ENCODE measurements around the gene AGAP3. TPM values are rescaled to one million over a fixed set of nuclear protein-coding genes. Genes with fewer than 3 reads are reported as not detected.

Gene AGAP3
- total and polyA plus RNA-seq, 7 donors, result 27.7 to 89.7 (median 36.4) TPM

- Histone ChIP-seq H3K36me3 (peaks cover 21 to 62% (median 41%) of the 10 kb centered on the region in 4 donors), H3K9me3 (no peaks in the 10 kb centered on the region), H3K4me3 (no peak overlapping the region), H3K27me3 (no peaks in the 10 kb centered on the region), H3K4me1 (peaks cover 0 to 23% (median 22%) of the 10 kb centered on the region in 4 donors), H3K27ac (no peak overlapping the region)
- no peak for TF ChIP-seq CTCF (IDR thresholded peaks at IDR 0.05)
- TF ChIP-seq POLR2A (IDR thresholded peaks at IDR 0.05), result no peak
- no peak for TF ChIP-seq POLR2AphosphoS5 (IDR thresholded peaks at IDR 0.05)
- no peak for DNase-seq
- WGBS, 2 donors, result 95 to 97% methylated on average over 38 of the region's 38 CpGs
- intact Hi-C loops (cut with DNase I), result no loop called here
Measured at GRCh38 chr7:151118108-151119054, 32.1 kb downstream of the AGAP3 start.

GRCh38 chr7:151119055-151119415 lies 32.8 kb downstream of the AGAP3 start:
- Histone ChIP-seq H3K9me3 (no peaks in the 10 kb centered on the region), H3K36me3 (peaks cover 21 to 66% (median 45%) of the 10 kb centered on the region in 4 donors), H3K4me1 (peaks cover 0 to 17% (median 16%) of the 10 kb centered on the region in 4 donors), H3K27me3 (no peaks in the 10 kb centered on the region), H3K27ac (no peak overlapping the region), H3K4me3 (no peak overlapping the region)
- DNase-seq, result no peak
- TF ChIP-seq POLR2A (IDR thresholded peaks at IDR 0.05) (no peak), CTCF (IDR thresholded peaks at IDR 0.05) (no peak), EP300 (IDR thresholded peaks at IDR 0.05) (no peak), POLR2AphosphoS5 (IDR thresholded peaks at IDR 0.05) (no peak)
- intact Hi-C loops (cut with DNase I), result no loop called here
- WGBS, 2 donors, result 92 to 97% methylated on average over 13 of the region's 13 CpGs

GRCh38 chr7:151119902-151120301 lies 33.6 kb downstream of the AGAP3 start:
- intact Hi-C loops (cut with DNase I), result no loop called here
- no peak for DNase-seq
- Histone ChIP-seq H3K4me1 (peaks cover 0 to 16% (median 10%) of the 10 kb centered on the region in 4 donors), H3K36me3 (peaks cover 21 to 72% (median 48%) of the 10 kb centered on the region in 4 donors), H3K9me3 (no peaks in the 10 kb centered on the region), H3K27me3 (no peaks in the 10 kb centered on the region), H3K4me3 (no peak overlapping the region), H3K27ac (no peak overlapping the region)
- TF ChIP-seq POLR2A (IDR thresholded peaks at IDR 0.05), result no peak
- no peak for TF ChIP-seq CTCF (IDR thresholded peaks at IDR 0.05)
- TF ChIP-seq POLR2AphosphoS5 (IDR thresholded peaks at IDR 0.05), result no peak
- no peak for TF ChIP-seq EP300 (IDR thresholded peaks at IDR 0.05)
- 92 to 94% methylated on average over 27 of the region's 27 CpGs for WGBS, 2 donors

- H3K4me1 ChIP-seq, result peaks cover 0 to 21% (median 14%) of the 10 kb centered on the region in 4 donors
- H3K36me3 ChIP-seq, result peaks cover 21 to 72% (median 48%) of the 10 kb centered on the region in 4 donors
- no peak overlapping the region for H3K27ac ChIP-seq
- intact Hi-C loops (cut with DNase I), result no loop called here
- no peaks in the 10 kb centered on the region for H3K27me3 ChIP-seq
- no peak overlapping the region for H3K4me3 ChIP-seq
- no peaks in the 10 kb centered on the region for H3K9me3 ChIP-seq
- WGBS, 2 donors, result 92 to 93% methylated on average over 22 of the region's 22 CpGs
- TF ChIP-seq CTCF (IDR thresholded peaks at IDR 0.05) (no peak), POLR2AphosphoS5 (IDR thresholded peaks at IDR 0.05) (no peak), POLR2A (IDR thresholded peaks at IDR 0.05) (no peak), EP300 (IDR thresholded peaks at IDR 0.05) (no peak)
- no peak for DNase-seq
Measured at GRCh38 chr7:151120896-151121295, 34.6 kb downstream of the AGAP3 start.
